ENCODE results near the gene DUSP19. TPM values are rescaled to one million over a fixed set of nuclear protein-coding genes. Genes with fewer than 3 reads are reported as not detected.

DUSP19 gene
- total RNA-seq, 1 experiment from 2014 or later, result 1.8 TPM

GRCh38 chr2:183079139-183079775, 710 bp downstream of the DUSP19 start:
- no peak overlapping the region for H4K8ac ChIP-seq (replicated peaks; ENCODE audit: insufficient read length, low read depth, low read length)
- H3K23me2 ChIP-seq (ENCODE audit: insufficient read length, low read depth, low read length, poor library complexity, severe bottlenecking), result peaks cover 6% of the 10 kb centered on the region
- Mint-ChIP-seq H3K9me3 (no peaks in the 10 kb centered on the region), H3K4me1 (peaks cover 20 to 25% of the 10 kb centered on the region in 2 experiments), H3K27ac (peak overlapping the region; percentile 83 to 93 (median 88)), H3K4me3 (peak overlapping the region; percentile 77 to 92), H3K36me3 (ENCODE audit: insufficient read depth in 1 of 3, low read depth in 3 of 3) (no peaks in the 10 kb centered on the region), H3K27me3 (ENCODE audit: low read depth) (no peaks in the 10 kb centered on the region)
- no peak overlapping the region for H4K5ac ChIP-seq (ENCODE audit: insufficient read length, low read depth, low read length)
- no peak overlapping the region for H3K23ac ChIP-seq (ENCODE audit: insufficient read length, low read depth, low read length)
- H3K9ac ChIP-seq (ENCODE audit: extremely low read depth, insufficient read length, low read length), result peak overlapping the region; percentile 58
- no peak overlapping the region for H3K4ac ChIP-seq (ENCODE audit: low read depth, low read length)
- DNase-seq, result no peak
- no peak overlapping the region for H2BK15ac ChIP-seq (ENCODE audit: low read depth, low read length)
- no peaks in the 10 kb centered on the region for H3K79me2 ChIP-seq (ENCODE audit: insufficient read depth, low read length)
- H3K56ac ChIP-seq (ENCODE audit: insufficient read length, low read depth, low read length), result no peak overlapping the region
- H3K18ac ChIP-seq (ENCODE audit: insufficient read length, low read depth, low read length), result no peak overlapping the region
- H2AFZ ChIP-seq (ENCODE audit: low read length), result peak overlapping the region; percentile 79
- no peak overlapping the region for H4K91ac ChIP-seq (ENCODE audit: insufficient read length, low read depth, low read length)
- H2BK12ac ChIP-seq (ENCODE audit: insufficient read length, low read depth, low read length), result no peak overlapping the region
- H2BK120ac ChIP-seq (ENCODE audit: low read depth, low read length, poor library complexity, severe bottlenecking), result no peak overlapping the region
- H4K20me1 ChIP-seq (ENCODE audit: control insufficient read depth, insufficient read depth, insufficient read length), result no peaks in the 10 kb centered on the region
- TF ChIP-seq CTCF (conservative IDR thresholded peaks at IDR 0.05), result no peak
- no peak overlapping the region for H2BK5ac ChIP-seq (ENCODE audit: insufficient read length, low read length)
- peaks cover 2% of the 10 kb centered on the region; the same call in 1 of the 2 replicates for H3K4me1 ChIP-seq (ENCODE audit: insufficient read depth, low read length)
- peak overlapping the region; percentile 64 for H3K27ac ChIP-seq (ENCODE audit: insufficient read length, low read depth, low read length)
- H3K9me3 ChIP-seq (ENCODE audit: control insufficient read depth, low read depth, low read length), result no peaks in the 10 kb centered on the region
- no peaks in the 10 kb centered on the region for H3K27me3 ChIP-seq (ENCODE audit: insufficient read depth, low read length)
- no CpG with 5 or more reads among the region's 13 CpGs for WGBS (ENCODE audit: extremely low coverage, insufficient read length, low lambda C conversion rate)
- no peak overlapping the region for H2BK20ac ChIP-seq (ENCODE audit: low read depth, low read length, poor library complexity, severe bottlenecking)
- no peak overlapping the region for H2AK5ac ChIP-seq (ENCODE audit: insufficient read length, low read length)
- H3T11ph ChIP-seq (ENCODE audit: low read length), result no peak overlapping the region
- H3K79me1 ChIP-seq (ENCODE audit: insufficient read depth, low read depth, low read length, poor library complexity, severe bottlenecking), result no peaks in the 10 kb centered on the region
- H3K14ac ChIP-seq (ENCODE audit: insufficient read depth, low read length), result peak overlapping the region; percentile 34; the same call in 1 of the 2 replicates
- peak overlapping the region; percentile 93 for H3K4me2 ChIP-seq (ENCODE audit: insufficient read depth, insufficient read length, low read length)
